Lung (tissue), 12 donors: ENCODE results near the gene IRAK1. TPM values are rescaled to one million over a fixed set of nuclear protein-coding genes. Genes with fewer than 3 reads are reported as not detected.

Experiments
- ATAC-seq: fragments of 200-7000 bp; cut with Tn5 transposase; one replicate; pipeline ENCODE4 v1.9.1; 2020; ENCODE audit warnings: moderate number of reproducible peaks; ENCODE audit not compliant: insufficient read depth, low FRiP score
- DNase-seq, 3 donors: peaks; one replicate each; pipeline ENCODE4 v3.0.0-alpha.2; 2013 to 2017
- H3K27ac ChIP-seq, 2 donors: one replicate each; pipeline ENCODE4 v1.5.1; 2013; ENCODE audit warnings: mild to moderate bottlenecking in 2 of 2, moderate library complexity in 2 of 2, control low read depth in 1 of 2, inconsistent platforms in 1 of 2, low read depth in 1 of 2, low read length in 1 of 2
- H3K27me3 ChIP-seq, 3 donors: one replicate each; pipeline ENCODE4 v1.5.1; 2013; ENCODE audit warnings: low read length in 2 of 3; ENCODE audit not compliant: control insufficient read depth in 3 of 3, insufficient read depth in 3 of 3
- H3K36me3 ChIP-seq, 4 donors: one replicate each; pipeline ENCODE4 v1.5.1; 2013; ENCODE audit warnings: low read length in 4 of 4, mild to moderate bottlenecking in 1 of 4, moderate library complexity in 1 of 4; ENCODE audit not compliant: control insufficient read depth in 4 of 4, insufficient read depth in 4 of 4
- H3K4me1 ChIP-seq, 5 donors: one replicate each; pipeline ENCODE4 v1.5.1; 2013; ENCODE audit warnings: low read length in 5 of 5, mild to moderate bottlenecking in 2 of 5, moderate library complexity in 1 of 5; ENCODE audit not compliant: control insufficient read depth in 5 of 5, insufficient read depth in 5 of 5
- H3K4me3 ChIP-seq: one replicate; pipeline ENCODE4 v1.5.1; 2013; ENCODE audit warnings: mild to moderate bottlenecking, control low read depth, moderate library complexity
- H3K9ac ChIP-seq, 2 donors: one replicate each; pipeline ENCODE4 v1.5.1; 2013; ENCODE audit warnings: low read length in 2 of 2, control low read depth in 1 of 2; ENCODE audit not compliant: insufficient read depth in 1 of 2
- H3K9me3 ChIP-seq, 4 donors: one replicate each; pipeline ENCODE4 v1.5.1; 2013; ENCODE audit warnings: low read length in 3 of 4, mild to moderate bottlenecking in 1 of 4, moderate library complexity in 1 of 4; ENCODE audit not compliant: control insufficient read depth in 4 of 4, insufficient read depth in 3 of 4
- CTCF ChIP-seq: IDR thresholded peaks from 2 replicates; pipeline ENCODE4 v1.5.1; 2012; ENCODE audit warnings: mild to moderate bottlenecking; ENCODE audit errors: control extremely low read depth, extremely low read depth
- WGBS, 2 donors: extraction: QIAGEN DNeasy Blood & Tissue Kit; methylation state at CpG; one replicate each; pipeline ENCODE4 v1.1.7; 2013; 5-methylcytosine and 5-hydroxymethylcytosine counted together
- polyA plus RNA-seq, 2 donors: library from polyadenylated mRNA; stranded (reverse); fragments of 200-250 nt; gene quantifications; one replicate each; pipeline ENCODE4 v1.2.1, GENCODE V29; 2013
- total RNA-seq, 2 donors: library from RNA; depleted of rRNA in 1 of 2; stranded (reverse); fragments of >200 nt in 1 of 2; gene quantifications; one replicate each; pipeline ENCODE4 v1.2.1, GENCODE V29; 2014 to 2021
- donor health status: control.
- donor health status: control.
- donor health status: Bipolar disorder and iron deficiency.
- donor health status: healthy.
- donor health status: DM: yes; HTN: yes; CAD: no.

The IRAK1 gene
- total and polyA plus RNA-seq, 4 donors = 24.6 to 153 (median 97.7) TPM

GRCh38 chrX:154023276-154024000 is 3.7 kb upstream of the IRAK1 start:
- ATAC-seq = no peak
- Histone ChIP-seq H3K4me1 (peaks cover 0 to 31% (median 8%) of the 10 kb centered on the region in 5 donors), H3K9me3 (peaks cover 0 to 6% (median 0%) of the 10 kb centered on the region in 4 donors), H3K36me3 (peaks cover 0 to 8% (median 1%) of the 10 kb centered on the region in 4 donors), H3K27me3 (no peaks in the 10 kb centered on the region), H3K9ac (no peak overlapping the region), H3K4me3 (no peak overlapping the region), H3K27ac (no peak overlapping the region)
- no peak for DNase-seq
- TF ChIP-seq CTCF = no peak
- WGBS, 2 donors = 73 to 81% methylated on average over 27 of the region's 27 CpGs

GRCh38 chrX:154022108-154022507 is 2.4 kb upstream of the IRAK1 start:
- no peak for TF ChIP-seq CTCF
- Histone ChIP-seq H3K4me3 (no peak overlapping the region), H3K36me3 (peaks cover 0 to 14% (median 2%) of the 10 kb centered on the region in 4 donors), H3K4me1 (peaks cover 3 to 31% (median 8%) of the 10 kb centered on the region in 5 donors), H3K9ac (no peak overlapping the region), H3K9me3 (peaks cover 0 to 6% (median 0%) of the 10 kb centered on the region in 4 donors), H3K27me3 (no peaks in the 10 kb centered on the region), H3K27ac (no peak overlapping the region)
- DNase-seq (no peak), ATAC-seq (no peak)
- 78 to 90% methylated on average over 3 to 5 of the region's 5 CpGs for WGBS, 2 donors

GRCh38 chrX:154021131-154021611 is 1.5 kb upstream of the IRAK1 start:
- Histone ChIP-seq H3K27ac (peak overlapping the region in 1 of 2 donors; percentile 91), H3K27me3 (no peaks in the 10 kb centered on the region), H3K4me1 (peaks cover 3 to 31% (median 8%) of the 10 kb centered on the region in 5 donors), H3K4me3 (no peak overlapping the region), H3K36me3 (peaks cover 0 to 15% (median 3%) of the 10 kb centered on the region in 4 donors), H3K9ac (no peak overlapping the region), H3K9me3 (peaks cover 0 to 6% (median 0%) of the 10 kb centered on the region in 4 donors)
- ATAC-seq (no peak), DNase-seq (no peak)
- 41 to 71% methylated on average over 5 to 11 of the region's 11 CpGs for WGBS, 2 donors
- no peak for TF ChIP-seq CTCF
